Trophoblast cell (in vitro differentiated cells and primary cell): Measurements from ENCODE around the gene ADAM17.

Experiments used
- DNase-seq, 2 donors: peaks; one replicate each; pipeline ENCODE4 v3.0.0-alpha.2; 2016
- H2AFZ ChIP-seq: 2 replicates; pipeline ENCODE4 v1.6.1; 2013; ENCODE audit warnings: low read length, moderate library complexity, mild to moderate bottlenecking; ENCODE audit not compliant: insufficient read depth, poor library complexity
- H2AK5ac ChIP-seq: 2 replicates; pipeline ENCODE4 v1.6.1; 2013; ENCODE audit warnings: mild to moderate bottlenecking, low read length
- H2BK120ac ChIP-seq: 2 replicates; pipeline ENCODE4 v1.6.1; 2013; ENCODE audit warnings: low read length, mild to moderate bottlenecking, moderate library complexity; ENCODE audit not compliant: insufficient read depth, poor library complexity
- H2BK12ac ChIP-seq: 2 replicates; pipeline ENCODE4 v1.6.1; 2013; ENCODE audit warnings: mild to moderate bottlenecking, low read length, moderate library complexity
- H2BK5ac ChIP-seq: 2 replicates; pipeline ENCODE4 v1.6.1; 2013; ENCODE audit warnings: low read length, low read depth, moderate library complexity, mild to moderate bottlenecking; ENCODE audit not compliant: poor library complexity
- H3K14ac ChIP-seq: 2 replicates; pipeline ENCODE4 v1.6.1; 2013; ENCODE audit warnings: mild to moderate bottlenecking, low read length
- H3K18ac ChIP-seq: 2 replicates; pipeline ENCODE4 v1.6.1; 2013; ENCODE audit warnings: mild to moderate bottlenecking, low read length
- H3K23ac ChIP-seq: 2 replicates; pipeline ENCODE4 v1.6.1; 2013; ENCODE audit warnings: low read length
- H3K27ac ChIP-seq: 2 replicates; pipeline ENCODE4 v1.5.1; 2013; ENCODE audit warnings: low read depth, mild to moderate bottlenecking, inconsistent platforms, low read length, moderate library complexity
- H3K27me3 ChIP-seq: 2 replicates; pipeline ENCODE4 v1.6.1; 2013; ENCODE audit warnings: inconsistent platforms, mild to moderate bottlenecking, low read length, moderate library complexity; ENCODE audit not compliant: insufficient read depth
- H3K36me3 ChIP-seq, 2 experiments: 1 replicate in 1 of 2; 2 replicates in 1 of 2; pipeline ENCODE4 v1.6.1; 2013; ENCODE audit warnings: low read length in 2 of 2, mild to moderate bottlenecking in 2 of 2, moderate library complexity in 1 of 2; ENCODE audit not compliant: insufficient read depth in 2 of 2, control insufficient read depth in 1 of 2
- H3K4ac ChIP-seq: 2 replicates; pipeline ENCODE4 v1.6.1; 2013; ENCODE audit warnings: low read depth, mild to moderate bottlenecking, low read length, moderate library complexity
- H3K4me1 ChIP-seq, 2 experiments: 1 replicate in 1 of 2; 2 replicates in 1 of 2; pipeline ENCODE4 v1.6.1; 2013; ENCODE audit warnings: low read length in 2 of 2, mild to moderate bottlenecking in 2 of 2, moderate library complexity in 1 of 2; ENCODE audit not compliant: insufficient read depth in 2 of 2, control insufficient read depth in 1 of 2
- H3K4me2 ChIP-seq: 2 replicates; pipeline ENCODE4 v1.6.1; 2013; ENCODE audit warnings: inconsistent platforms, mild to moderate bottlenecking, low read length, moderate library complexity
- H3K4me3 ChIP-seq: 2 replicates; pipeline ENCODE4 v1.5.1; 2013; ENCODE audit warnings: mild to moderate bottlenecking, low read depth, low read length, inconsistent platforms
- H3K79me1 ChIP-seq: one replicate; pipeline ENCODE4 v1.6.1; 2013; ENCODE audit warnings: low read length
- H3K79me2 ChIP-seq: 2 replicates; pipeline ENCODE4 v1.6.1; 2013; ENCODE audit warnings: low read length, mild to moderate bottlenecking; ENCODE audit not compliant: control insufficient read depth, insufficient read depth, poor library complexity
- H3K9ac ChIP-seq: 2 replicates; pipeline ENCODE4 v1.6.1; 2013; ENCODE audit warnings: mild to moderate bottlenecking, low read length
- H3K9me3 ChIP-seq: 2 replicates; pipeline ENCODE4 v1.6.1; 2013; ENCODE audit warnings: low read depth, mild to moderate bottlenecking, control low read depth, inconsistent platforms, low read length; ENCODE audit not compliant: insufficient read depth
- H4K12ac ChIP-seq: 2 replicates; pipeline ENCODE4 v1.6.1; 2013; ENCODE audit warnings: low read depth, mild to moderate bottlenecking, low read length, moderate library complexity
- H4K8ac ChIP-seq: 2 replicates; pipeline ENCODE4 v1.6.1; 2013; ENCODE audit warnings: low read depth, mild to moderate bottlenecking, low read length, moderate library complexity
- H4K91ac ChIP-seq: one replicate; pipeline ENCODE4 v1.6.1; 2013; ENCODE audit warnings: low read depth, mild to moderate bottlenecking, low read length, moderate library complexity
- whole genome bisulfite sequencing: extraction: QIAGEN DNeasy Blood & Tissue Kit; methylation state at CpG from one replicate; pipeline ENCODE4 v1.1.7; 2013; ENCODE audit warnings: missing lambda C conversion rate; ENCODE audit not compliant: insufficient read length, insufficient coverage; ENCODE audit errors: extremely low coverage; 5-methylcytosine and 5-hydroxymethylcytosine counted together

ADAM17 gene

GRCh38 chr2:9524291-9524690, 31.3 kb downstream of the ADAM17 start:
- no peaks in the 10 kb centered on the region for H3K9me3 ChIP-seq

DNA sequence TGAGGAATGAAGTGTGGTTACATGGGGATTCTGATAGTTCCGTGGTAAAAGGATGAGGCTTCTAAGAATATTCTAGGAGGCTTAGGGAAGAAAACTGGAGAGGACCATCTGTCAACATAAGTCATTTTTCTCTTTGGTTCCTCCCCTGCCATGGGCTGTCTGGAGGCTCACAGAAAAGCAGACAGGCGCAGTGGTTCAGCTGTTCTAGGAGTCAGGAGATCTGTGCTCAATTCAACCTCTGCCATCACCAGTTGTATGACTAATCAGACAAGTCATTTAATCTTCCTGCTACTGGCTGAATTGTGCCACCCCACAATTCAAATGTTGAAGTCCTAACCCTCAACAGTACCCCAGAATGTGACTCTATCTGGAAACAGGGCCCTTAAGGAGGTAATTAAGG, 36.4 kb downstream of the ADAM17 start:
- Histone ChIP-seq H3K14ac (no peak overlapping the region), H3K36me3 (peaks cover 8 to 26% of the 10 kb centered on the region in 2 experiments), H2BK12ac (no peak overlapping the region), H4K91ac (no peak overlapping the region), H4K12ac (no peak overlapping the region), H3K18ac (no peak overlapping the region), H2AK5ac (no peak overlapping the region), H4K8ac (no peak overlapping the region), H2BK120ac (no peak overlapping the region), H2AFZ (no peak overlapping the region), H3K4me1 (peaks cover 0 to 3% of the 10 kb centered on the region in 2 experiments), H3K4me3 (no peak overlapping the region), H3K9me3 (no peaks in the 10 kb centered on the region), H3K79me2 (no peaks in the 10 kb centered on the region), H3K79me1 (peaks cover 2% of the 10 kb centered on the region), H3K4me2 (no peak overlapping the region), H3K27ac (no peak overlapping the region), H3K4ac (no peak overlapping the region), H3K23ac (no peak overlapping the region), H2BK5ac (no peak overlapping the region), H3K9ac (no peak overlapping the region), H3K27me3 (no peaks in the 10 kb centered on the region)
- DNase-seq: no peak
- no CpG with 5 or more reads among the region's 2 CpGs for WGBS

More at GRCh38 chr2:9524291-9524690, 31.3 kb downstream of the ADAM17 start:
- no peak for DNase-seq
- Histone ChIP-seq H4K91ac (no peak overlapping the region), H3K79me2 (no peaks in the 10 kb centered on the region), H3K4ac (no peak overlapping the region), H2BK120ac (no peak overlapping the region), H2BK5ac (no peak overlapping the region), H3K4me1 (no peaks in the 10 kb centered on the region), H3K23ac (no peak overlapping the region), H4K8ac (no peak overlapping the region), H3K9ac (no peak overlapping the region), H4K12ac (no peak overlapping the region), H3K4me2 (no peak overlapping the region), H3K4me3 (no peak overlapping the region), H2AFZ (no peak overlapping the region), H3K79me1 (no peaks in the 10 kb centered on the region), H3K36me3 (peaks cover 9 to 15% of the 10 kb centered on the region in 2 experiments), H3K27ac (no peak overlapping the region), H3K18ac (no peak overlapping the region), H2AK5ac (no peak overlapping the region), H3K27me3 (no peaks in the 10 kb centered on the region), H2BK12ac (no peak overlapping the region), H3K14ac (no peak overlapping the region)
- WGBS: no CpG with 5 or more reads among the region's 8 CpGs

DNA sequence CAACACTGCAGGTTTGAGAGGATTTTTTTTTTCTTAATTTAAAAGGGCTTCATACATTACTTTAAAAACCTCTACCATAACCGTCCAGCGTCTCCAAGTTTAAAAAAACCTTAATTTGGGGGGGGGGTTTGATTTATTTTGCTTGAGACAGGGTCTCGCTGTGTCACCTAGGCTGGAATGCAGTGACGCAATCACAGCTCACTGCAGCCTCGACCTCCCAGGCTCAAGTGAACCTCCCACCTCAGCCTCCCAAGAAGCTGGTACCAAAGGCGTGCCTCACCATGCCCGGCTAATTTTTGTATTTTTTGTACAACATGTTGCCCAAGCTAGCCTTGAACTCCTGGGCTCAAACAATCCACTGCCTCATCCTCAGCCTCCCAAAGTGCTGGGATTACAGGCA, 36.9 kb downstream of the ADAM17 start:
- no peak overlapping the region for H2BK120ac ChIP-seq
- H3K4ac ChIP-seq: no peak overlapping the region
- H3K4me1 ChIP-seq: peaks cover 0 to 3% of the 10 kb centered on the region in 2 experiments
- WGBS: no CpG with 5 or more reads among the region's 7 CpGs
- no peak overlapping the region for H4K8ac ChIP-seq
- H3K18ac ChIP-seq: no peak overlapping the region
- H3K9me3 ChIP-seq: no peaks in the 10 kb centered on the region
- H3K27me3 ChIP-seq: no peaks in the 10 kb centered on the region
- H2AFZ ChIP-seq: no peak overlapping the region
- H3K4me2 ChIP-seq: no peak overlapping the region
- H3K4me3 ChIP-seq: no peak overlapping the region
- no peaks in the 10 kb centered on the region for H3K79me2 ChIP-seq
- H2AK5ac ChIP-seq: no peak overlapping the region
- no peak overlapping the region for H3K9ac ChIP-seq
- H3K36me3 ChIP-seq: peaks cover 7 to 23% of the 10 kb centered on the region in 2 experiments
- no peak overlapping the region for H3K14ac ChIP-seq
- H3K79me1 ChIP-seq: peaks cover 2% of the 10 kb centered on the region
- no peak overlapping the region for H3K27ac ChIP-seq
- no peak overlapping the region for H4K91ac ChIP-seq
- H2BK12ac ChIP-seq: no peak overlapping the region
- no peak overlapping the region for H3K23ac ChIP-seq
- no peak overlapping the region for H2BK5ac ChIP-seq
- no peak overlapping the region for H4K12ac ChIP-seq
- DNase-seq: no peak

DNA sequence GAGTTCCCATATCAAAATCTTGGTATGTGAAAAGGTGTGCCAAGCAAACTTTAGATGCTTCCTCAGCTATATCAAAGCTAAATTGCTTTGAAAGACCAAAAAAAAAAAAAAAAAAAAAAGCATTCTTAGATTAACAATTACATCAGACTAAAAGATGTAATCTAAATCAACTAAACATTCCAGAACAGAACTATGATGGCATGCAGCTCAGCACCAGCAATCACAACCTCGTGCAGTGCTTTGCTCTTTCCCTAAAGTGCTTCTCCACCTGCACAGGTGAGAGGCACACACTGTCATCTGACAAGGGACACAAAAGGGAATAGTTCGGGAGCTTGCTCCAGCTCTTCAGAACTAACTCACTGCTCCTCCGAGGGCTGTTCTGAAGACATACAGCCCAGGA, 37.5 kb downstream of the ADAM17 start:
- Histone ChIP-seq H3K4me3 (no peak overlapping the region), H3K18ac (no peak overlapping the region), H3K4me1 (peaks cover 0 to 3% of the 10 kb centered on the region in 2 experiments), H4K12ac (no peak overlapping the region), H2BK5ac (no peak overlapping the region), H3K4ac (no peak overlapping the region), H3K79me1 (peaks cover 2% of the 10 kb centered on the region), H3K14ac (no peak overlapping the region), H2BK120ac (no peak overlapping the region), H3K9ac (no peak overlapping the region), H2BK12ac (no peak overlapping the region), H2AFZ (no peak overlapping the region), H3K27ac (no peak overlapping the region), H2AK5ac (no peak overlapping the region), H3K79me2 (no peaks in the 10 kb centered on the region), H3K23ac (no peak overlapping the region), H4K91ac (no peak overlapping the region), H3K36me3 (peaks cover 10 to 27% of the 10 kb centered on the region in 2 experiments), H3K9me3 (no peaks in the 10 kb centered on the region), H3K27me3 (no peaks in the 10 kb centered on the region), H4K8ac (no peak overlapping the region), H3K4me2 (no peak overlapping the region)
- DNase-seq: peak; percentile 48 to 67
- no CpG with 5 or more reads among the region's 3 CpGs for WGBS
